ENCODE data around the gene EIF1AD.
"Not testable (repeated sequence)": the region's sequence is repeated elsewhere in the genome, so short reads cannot be mapped to it uniquely, and the experiment has no call there.

Gene EIF1AD

DNA sequence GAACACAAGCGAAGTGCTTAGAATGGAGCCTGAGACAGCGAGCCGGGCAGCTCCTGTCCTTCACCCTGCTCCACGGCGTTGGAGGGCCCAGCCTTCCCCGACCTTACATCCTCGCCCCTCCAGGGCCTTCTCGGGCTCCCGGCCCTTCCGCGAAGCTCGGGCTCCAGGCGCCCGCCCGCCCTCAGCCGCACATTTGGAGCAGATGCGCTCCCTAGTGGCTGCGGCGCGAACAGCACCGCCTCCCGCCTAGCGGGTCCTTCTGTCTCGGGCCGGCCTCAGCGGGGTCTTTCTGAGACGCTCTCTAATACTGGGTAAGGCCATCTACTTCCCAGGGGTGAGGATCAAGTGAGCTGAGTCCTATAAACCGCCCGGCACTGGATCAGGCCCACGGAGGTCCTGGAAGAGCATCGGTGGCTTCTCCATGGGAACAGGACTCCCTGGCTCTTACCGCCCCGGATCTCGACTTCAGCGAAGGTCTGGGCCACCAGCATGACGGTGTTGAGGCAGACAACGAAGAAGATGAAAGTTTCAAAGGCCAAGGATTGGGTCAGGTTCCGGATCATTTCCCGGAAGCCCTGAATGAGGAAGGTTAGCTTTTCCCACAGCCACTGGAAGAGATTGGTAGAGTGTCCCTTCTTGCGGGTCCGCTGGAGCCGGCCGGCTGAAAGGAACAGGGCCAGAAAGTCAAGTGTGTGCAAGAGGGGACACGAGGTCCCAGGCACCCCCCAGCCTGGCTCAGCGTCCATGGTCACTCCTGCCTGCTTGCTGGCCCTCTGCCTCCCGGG is 20.6 kb upstream of the EIF1AD start:
- peak; percentile 64 for DNase-seq (ENCODE audit: low read depth)

DNA sequence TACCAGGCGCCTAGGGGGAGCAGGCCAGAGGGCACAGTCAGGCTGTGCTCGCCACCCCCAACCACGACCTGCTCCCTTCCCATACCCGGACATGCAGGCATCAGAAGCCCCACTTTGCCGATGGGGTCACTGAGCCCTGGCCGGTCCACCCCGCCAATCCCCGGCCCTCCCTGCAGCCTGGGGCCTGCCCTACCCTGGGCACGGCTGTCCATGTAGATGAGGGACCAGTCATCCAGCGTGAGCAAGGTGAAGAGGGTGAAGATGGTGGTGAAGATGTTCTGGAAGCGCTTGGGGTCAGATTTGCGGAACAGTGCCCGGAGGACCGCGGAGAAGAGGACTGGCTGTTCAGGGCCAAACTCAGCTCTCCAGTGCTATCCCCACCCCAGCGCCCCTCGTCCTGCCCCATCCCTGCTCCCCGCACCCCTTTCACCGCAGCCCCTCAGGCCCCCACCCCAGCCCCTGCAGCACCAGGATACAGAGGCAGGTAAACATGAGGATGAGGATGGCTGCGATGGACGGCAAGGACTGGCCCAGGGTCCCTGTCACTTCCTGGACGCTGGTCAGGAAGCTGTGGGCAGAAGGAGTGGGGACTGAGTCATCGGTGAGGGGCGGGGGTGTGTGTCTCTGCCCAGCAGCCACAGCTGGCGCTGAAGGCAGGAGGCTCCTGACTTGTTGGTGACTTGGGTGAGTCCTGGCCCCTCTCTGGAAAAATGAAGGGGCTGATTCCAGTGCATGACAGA is 18.8 kb upstream of the EIF1AD start:
- no peak for DNase-seq (ENCODE audit: low read depth)

DNA sequence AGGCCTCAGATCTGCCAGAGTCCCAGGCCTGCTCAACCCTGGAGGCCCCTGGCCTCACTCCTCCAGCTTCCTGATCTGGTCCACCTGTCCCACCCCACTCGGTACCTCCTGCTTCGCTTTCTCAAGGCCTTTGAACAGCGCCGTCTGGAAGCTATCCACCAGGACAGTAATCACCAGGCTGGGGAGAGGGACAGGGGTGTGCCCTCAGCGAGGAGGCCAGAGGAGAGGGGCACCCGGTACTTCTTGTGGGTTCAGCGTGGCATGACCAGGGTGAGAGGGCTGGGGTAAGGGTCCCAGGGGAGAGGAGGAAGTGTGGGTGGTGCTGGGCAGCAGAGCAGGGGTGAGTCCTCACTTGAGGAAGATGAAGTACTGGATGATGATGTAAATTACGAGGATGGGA is 18.3 kb upstream of the EIF1AD start:
- DNase-seq (ENCODE audit: low read depth), result no peak

DNA sequence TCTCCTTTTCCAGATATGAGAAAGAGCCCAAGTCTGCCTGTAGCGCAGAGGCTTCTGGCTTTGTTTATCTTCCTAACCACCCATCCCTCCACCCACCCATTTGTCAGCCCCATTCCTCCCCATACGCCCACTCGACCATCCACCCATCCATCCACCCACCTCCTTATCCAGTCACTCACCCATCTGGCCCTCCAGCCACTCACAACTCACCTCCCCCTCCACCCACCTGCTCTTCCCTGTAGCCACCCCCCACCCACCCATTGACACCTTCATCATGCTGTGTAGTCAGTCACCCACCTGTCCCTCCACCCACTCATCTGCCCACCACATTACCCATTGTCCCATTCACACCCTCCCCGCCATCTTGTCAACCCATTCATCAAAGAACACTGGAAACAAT is 15.4 kb upstream of the EIF1AD start:
- DNase-seq (ENCODE audit: low read depth), result no peak

DNA sequence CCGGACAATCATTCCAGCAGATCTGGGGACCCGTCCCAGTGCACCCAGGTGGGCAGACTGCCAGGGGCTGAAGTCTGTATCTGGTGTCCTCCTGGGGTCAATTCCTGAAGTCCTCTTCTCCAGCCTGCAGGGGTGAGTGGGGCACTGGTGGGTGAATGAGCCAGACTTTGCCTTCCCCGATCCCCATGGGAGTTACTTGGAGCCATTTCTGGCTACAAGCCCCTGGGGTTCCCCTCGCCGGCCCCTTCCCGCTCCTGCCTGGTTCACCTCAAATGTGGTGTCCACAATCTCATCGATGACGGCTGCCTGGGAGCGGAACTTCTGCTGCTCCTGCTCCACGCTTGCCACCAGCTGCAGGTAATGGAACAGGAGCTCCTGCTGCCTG is 14.8 kb upstream of the EIF1AD start:
- DNase-seq (ENCODE audit: low read depth), result no peak

DNA sequence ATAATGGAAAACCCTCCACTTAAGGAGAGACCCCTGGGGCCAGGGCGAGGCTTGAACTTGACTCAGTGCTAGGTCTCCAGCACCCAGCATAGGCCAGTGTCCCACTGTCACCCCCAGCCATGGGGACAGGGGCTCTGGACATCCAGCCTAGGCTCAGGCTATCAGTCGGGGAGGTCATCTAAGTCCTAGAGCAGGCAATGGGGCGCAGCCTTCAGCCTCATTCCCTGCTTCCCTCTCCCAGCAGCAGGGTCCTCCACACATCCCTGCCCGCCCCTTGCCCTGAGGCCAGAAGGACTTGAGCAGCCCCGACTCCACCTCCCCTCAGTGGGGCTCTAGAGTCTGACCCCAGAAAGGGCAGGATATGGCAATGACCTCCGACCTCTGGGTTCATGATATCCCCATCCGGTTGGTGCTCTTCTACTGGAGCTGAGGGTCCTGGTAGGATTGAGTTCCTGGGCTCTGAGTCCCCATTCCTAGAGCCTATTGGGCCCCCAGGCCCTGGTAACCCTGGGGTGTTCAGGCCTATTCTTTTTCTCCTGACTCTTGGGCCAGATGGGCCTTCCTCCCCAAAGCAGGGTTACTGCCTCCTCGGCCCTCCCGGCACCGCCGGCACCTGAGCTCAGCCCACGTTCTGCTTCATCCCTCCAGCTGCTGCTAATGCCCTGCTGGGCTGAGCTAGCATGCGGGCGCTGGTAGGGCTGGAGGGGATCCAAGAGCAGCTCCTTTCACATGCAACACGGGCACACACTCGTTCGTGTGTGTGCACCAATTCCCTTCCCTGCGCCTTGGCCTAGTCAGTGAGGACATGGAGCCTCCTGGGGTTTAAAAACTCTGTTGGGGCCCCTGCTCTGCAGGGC is 14.2 kb upstream of the EIF1AD start:
- DNase-seq (ENCODE audit: low read depth), result no peak

DNA sequence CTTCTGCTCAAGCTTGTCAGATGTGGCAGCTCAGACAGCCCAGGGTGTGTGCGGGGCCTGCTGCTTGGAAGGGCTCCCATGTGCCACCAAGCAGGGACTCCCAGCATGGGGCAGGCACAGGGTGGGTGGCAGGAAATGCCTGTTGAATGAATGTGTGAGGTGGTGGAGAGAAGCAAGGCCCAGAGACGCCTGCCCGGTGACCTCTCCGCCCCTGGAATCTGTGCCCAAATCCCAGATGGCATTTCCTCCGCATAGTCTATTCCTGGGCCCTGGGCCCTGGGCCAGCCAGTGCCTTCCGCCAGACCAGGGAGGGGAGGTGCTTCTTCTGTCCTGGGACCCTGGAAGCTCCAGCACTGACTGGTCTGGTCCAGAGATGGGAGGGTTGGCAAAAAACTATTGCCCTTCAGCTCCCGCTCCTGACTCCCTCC is 13.5 kb upstream of the EIF1AD start:
- no peak for DNase-seq (ENCODE audit: low read depth)

DNA sequence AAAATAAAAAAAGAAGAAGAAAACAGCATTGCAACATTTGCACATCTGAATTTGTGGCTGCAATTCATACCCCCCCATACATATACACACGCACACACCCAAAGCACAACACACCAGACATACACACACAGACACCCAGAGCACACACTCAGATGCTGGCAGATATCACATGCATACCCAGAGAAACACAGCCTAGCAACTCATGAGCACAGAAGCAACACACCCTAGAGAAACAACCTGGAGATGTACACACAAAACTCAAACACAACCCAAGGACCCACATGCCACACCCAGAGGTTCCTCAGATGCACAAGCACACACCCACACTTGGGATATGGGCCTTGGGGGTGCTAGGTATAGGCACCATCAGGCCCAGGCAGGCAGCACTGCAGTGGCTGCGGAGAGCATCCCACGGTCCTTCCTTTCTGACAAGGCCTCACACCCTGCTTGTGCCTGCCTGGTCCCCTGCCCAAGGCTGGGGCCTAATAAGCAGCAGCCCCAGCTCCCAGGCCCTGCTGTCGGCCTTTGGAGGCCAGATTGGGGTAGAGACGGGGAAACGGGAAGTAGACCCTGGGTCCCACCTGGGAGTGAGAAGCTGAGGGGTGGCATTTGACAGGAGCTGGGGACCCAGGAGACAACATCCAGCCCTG is 13.0 kb upstream of the EIF1AD start:
- DNase-seq (ENCODE audit: low read depth), result no peak

DNA sequence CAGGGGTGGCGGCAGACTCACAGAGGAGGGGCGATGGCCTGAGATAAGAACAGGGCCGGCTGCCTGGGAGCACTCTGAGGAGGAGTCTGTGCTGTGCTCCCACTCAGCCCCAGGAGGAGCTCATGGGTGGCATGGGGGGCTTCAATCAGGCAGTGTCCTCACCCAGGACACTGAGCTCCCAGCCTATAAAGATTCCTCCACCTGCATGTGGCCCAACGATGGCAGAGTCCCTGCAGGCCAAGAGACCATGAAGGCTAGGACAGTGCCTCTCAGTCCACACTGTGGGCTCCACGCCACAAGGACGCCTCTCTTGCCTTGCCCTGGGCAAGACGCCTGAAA is 11.8 kb upstream of the EIF1AD start:
- DNase-seq (ENCODE audit: low read depth), result no peak

DNA sequence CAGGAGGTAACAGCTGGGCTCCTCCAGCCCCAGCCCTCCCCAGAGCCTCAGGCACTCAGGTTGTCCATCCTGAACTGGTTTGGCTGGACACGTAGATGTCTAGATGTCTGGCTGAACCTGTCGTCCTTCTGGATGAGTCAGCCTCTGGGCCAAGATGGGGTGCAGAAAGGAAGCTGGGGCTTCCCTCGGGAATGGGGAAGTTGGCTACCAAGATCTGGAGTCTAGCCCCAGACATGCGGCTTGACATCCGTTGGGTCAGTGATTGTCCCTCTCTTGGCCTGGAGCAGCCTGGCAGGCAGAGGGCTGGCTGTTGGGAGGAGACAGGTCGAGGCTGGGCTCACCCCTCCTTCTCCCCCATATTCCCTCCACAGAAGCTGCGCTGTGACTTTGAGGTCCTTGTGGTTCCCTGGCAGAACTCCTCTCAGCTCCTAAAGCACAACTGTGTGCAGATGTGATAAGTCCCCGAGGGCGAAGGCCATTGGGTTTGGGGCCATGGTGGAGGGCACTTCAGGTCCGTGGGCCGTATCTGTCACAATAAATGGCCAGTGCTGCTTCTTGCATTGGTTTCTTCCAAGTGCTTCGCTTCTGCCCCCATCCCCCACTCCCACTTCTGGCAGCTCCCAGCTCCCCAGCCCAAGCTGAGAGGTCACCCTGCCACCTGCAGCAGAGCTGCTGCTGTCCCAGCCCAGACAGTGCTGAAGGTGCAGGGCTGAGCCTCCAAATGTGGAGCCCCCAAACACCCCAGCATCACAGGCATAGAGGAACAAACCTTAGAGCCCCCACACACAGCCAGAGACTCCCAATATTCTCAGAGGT is 11.2 kb upstream of the EIF1AD start:
- DNase-seq (ENCODE audit: low read depth), result no peak

DNA sequence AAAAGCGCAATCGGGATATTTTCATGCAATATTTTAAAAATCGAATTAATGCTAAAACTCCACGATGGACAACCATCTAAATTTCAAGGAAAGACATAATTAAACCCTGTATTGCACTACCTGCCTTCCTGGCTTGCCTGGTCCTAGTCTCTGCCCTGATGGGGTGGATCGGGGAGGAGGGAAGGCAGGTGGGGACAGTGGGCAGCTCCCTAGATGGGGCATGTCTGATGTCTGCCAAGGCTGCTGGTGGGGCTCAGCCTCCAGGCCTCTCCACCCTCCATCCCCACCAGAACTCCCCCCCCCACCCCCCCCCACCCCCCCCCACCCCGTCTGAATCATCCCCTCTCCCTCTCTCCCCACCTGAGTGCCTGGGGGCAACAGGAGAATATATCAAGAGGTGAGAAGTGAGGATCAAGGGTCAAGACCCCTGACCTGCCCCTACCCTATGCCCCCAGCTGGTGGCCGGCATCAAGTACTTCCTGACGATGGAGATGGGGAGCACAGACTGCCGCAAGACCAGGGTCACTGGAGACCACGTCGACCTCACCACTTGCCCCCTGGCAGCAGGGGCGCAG is 10.5 kb upstream of the EIF1AD start:
- DNase-seq (ENCODE audit: low read depth), result no peak

DNA sequence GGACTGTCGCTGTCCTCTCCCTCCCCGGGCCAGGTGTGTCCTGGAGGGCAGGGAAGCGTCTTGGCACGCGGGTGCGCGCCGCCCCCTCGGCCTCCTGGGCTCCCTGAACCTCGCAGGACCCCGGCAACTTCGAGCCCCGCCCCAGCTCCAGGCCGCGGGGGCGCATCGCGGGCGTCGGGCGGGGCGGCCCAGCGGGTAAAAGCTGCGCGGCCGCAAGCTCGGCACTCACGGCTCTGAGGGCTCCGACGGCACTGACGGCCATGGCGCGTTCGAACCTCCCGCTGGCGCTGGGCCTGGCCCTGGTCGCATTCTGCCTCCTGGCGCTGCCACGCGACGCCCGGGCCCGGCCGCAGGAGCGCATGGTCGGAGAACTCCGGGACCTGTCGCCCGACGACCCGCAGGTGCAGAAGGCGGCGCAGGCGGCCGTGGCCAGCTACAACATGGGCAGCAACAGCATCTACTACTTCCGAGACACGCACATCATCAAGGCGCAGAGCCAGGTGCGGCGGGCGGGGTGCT is 9.9 kb upstream of the EIF1AD start, which contains the start of gene CST6:
CST6 (plus strand) TSS at position 224 of the 519 bp plus-strand sequence; CDS start at position 261, 37 bp downstream.
- DNase-seq (ENCODE audit: low read depth), result no peak

DNA sequence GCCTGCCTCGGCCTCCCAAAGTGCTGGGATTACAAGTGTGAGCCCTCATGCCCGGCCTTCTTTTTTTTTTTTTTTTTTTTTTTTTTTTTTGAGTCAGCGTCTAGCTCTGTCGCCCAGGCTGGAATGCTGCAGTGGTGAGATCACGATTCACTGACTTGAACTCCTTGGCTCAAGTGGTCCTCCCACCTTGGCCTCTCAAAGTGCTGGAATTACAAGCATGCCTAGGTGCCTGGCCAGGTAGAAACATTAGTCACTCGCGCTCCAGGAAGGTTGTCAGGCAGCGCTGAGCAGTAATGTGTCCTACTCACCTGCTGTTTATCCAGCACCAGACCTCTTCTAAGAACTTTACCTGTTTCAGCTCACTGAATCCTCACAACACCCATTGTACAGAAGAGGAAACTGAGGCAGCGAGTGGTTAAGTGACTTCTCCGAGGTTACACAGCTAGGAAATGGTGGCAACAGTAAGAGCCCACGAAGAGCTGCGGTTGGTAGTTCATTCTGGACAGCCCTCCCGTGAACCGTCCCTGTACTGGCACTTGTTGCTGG is 9.4 kb upstream of the EIF1AD start:
- no peak for DNase-seq (ENCODE audit: low read depth)

DNA sequence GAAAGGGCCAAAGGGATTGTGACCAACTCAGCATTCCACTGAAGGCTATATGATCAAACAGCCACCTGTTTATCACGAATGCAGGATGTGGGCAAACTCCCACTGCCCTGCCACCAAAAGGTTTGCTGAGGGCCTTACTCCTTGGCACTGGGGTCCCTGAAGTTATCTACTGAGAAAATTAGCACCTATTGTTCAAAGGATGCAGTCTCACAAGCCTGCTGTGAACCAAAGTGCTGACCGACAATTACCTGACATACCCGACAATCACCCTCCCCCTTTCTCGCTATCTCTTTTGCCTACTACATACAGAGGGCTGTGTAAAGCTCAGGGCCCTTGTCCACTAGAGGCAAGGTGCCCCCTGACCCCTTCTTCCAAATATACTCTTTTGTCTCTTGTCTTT is 8.1 kb upstream of the EIF1AD start:
- DNase-seq (ENCODE audit: low read depth), result not testable (repeated sequence)

DNA sequence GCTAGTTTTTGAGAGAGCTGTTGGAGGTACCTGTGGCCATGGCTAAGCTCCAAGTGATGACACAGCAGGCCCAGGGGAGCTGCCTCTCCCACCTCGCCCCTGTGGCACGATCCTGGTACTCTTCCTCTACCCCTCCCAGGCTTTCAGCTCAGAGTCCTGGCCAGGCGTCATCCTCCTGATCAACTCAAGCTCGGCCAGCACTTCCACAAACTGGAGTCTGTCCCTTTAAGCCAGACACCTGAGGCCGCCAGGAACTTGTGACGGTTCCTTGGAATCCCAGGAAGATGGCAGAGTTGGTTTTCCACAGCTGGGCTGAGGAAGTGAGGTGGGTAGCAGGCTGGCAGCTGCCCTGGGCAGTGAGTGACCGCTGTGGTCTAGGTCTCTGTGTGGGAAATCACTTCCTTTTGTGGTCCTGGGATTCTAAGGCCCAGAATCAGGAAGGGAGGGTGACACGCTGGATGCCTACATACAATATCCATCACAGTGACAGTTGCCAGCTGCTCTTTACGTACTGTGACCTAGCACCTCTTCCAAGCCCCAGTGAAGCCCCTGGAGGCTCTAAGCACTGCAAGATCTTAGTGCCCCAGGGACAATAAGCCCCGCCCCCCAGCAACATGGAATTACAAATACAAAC is 6.6 kb upstream of the EIF1AD start:
- DNase-seq (ENCODE audit: low read depth), result no peak

DNA sequence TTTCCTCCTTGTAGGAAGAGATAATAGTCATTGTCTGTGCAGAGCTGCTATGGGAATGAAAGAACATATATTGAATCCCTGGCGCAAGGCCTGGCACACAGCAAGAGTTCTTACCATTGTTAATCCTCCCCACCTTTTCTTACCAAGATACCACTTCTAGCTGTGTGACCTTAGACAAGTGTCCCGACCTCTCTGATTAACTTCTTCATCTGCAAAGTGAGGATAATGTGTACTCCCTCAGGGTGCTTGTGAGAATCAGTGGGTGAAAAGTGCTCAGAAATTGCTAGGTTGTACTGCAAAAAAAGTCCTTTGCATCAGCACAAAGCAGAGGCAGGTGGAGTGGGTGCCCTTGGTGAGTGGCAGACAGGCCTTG is 6.1 kb upstream of the EIF1AD start:
- no peak for DNase-seq (ENCODE audit: low read depth)

DNA sequence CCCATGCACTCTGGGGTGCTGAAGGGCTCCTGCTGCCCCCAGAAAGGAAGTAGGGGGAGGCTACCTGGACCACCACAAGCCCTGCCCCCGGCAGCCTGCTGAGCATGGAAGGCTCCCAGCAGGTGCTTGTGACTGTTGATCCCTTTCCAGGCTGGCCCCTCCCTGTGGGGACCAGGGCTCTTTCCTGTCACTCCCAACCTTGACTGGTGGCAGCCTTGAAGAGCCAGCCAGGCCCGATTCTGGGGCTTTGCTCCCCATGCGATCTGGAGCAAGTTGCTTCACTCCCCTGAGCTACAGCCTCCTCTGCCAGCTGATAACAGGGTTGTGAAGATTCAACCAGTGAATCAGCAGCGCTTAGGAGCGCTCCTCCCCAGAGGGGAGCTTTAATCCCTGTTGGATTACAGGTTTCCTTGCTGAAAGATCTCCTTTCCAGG is 5.3 kb upstream of the EIF1AD start:
- DNase-seq (ENCODE audit: low read depth), result no peak

DNA sequence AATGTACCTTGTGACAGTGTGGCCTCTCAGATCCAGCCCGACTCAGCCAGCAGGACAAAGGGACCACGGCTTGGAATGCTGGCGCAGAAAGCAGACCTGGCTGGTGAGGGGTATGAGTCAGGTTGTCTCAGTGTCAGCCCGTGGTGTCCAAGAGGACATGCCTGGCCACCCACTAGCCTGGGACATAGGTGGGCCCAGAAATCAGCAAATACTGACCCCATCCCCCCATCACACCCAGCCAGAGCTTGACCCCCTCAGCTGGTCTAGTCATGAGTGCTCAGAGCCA is 4.9 kb upstream of the EIF1AD start:
- DNase-seq (ENCODE audit: low read depth), result no peak

DNA sequence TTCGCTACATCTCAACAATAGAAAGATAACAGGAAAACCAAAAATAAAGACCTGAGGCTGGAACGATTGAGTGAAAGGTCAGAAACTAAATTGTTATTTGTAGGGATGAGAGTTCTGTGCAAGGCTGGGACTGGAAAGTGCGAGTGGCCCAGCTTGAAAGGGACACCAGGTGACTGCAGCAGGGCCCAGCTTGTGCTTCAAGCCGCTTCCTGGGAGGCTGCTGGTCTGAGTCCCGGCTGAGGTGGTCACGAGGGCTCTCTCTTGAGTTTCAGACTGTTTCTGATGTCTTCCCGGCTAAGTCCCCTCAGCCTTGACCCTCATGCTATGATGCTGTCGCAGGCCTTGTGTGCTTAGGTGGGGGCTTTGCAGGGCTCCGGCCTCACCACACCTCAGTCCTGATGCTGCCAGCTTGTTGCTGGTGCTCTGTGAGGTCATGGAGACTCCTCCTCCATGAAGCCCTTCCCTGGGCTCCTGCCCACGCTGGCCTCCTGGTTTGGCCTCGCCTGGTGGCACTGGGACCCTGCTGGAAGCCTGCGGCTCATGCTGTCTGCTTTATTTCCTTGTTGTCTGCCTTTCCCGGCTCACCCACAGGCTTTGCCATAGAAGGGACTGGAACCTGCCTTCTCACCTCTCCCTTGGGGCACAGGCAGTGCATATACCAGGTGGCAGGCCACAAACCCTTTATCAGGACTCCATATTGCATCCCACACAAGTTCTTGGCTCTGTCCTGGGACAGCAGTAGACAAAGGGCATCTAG is 4.4 kb upstream of the EIF1AD start:
- DNase-seq (ENCODE audit: low read depth), result no peak

All from T follicular helper cell (primary cell).